Neural progenitor cell (in vitro differentiated cells): Measurements from ENCODE around the gene UQCC2. TPM values are rescaled to one million over a fixed set of nuclear protein-coding genes. Genes with fewer than 3 reads are reported as not detected.

ENCODE experiments used
- DNase-seq: peaks from one replicate; pipeline ENCODE4 v3.0.0-alpha.2; 2016; ENCODE audit warnings: low spot score
- H2AFZ ChIP-seq: fragments of 200-600 bp; sonication (generic); replicated peaks from 2 replicates; pipeline ENCODE4 v1.6.1; 2016; ENCODE audit warnings: antibody characterized with exemption
- H3F3A ChIP-seq: fragments of 200-600 bp; sonication (generic); 2 replicates; pipeline ENCODE4 v1.6.1; 2016; ENCODE audit warnings: antibody characterized with exemption, low read depth
- H3K27ac ChIP-seq: fragments of 200-600 bp; sonication (generic); 2 replicates; pipeline ENCODE4 v1.5.1; 2016; ENCODE audit warnings: mild to moderate bottlenecking
- H3K27me3 ChIP-seq: fragments of 200-600 bp; sonication (generic); 2 replicates; pipeline ENCODE4 v1.6.1; 2016; ENCODE audit warnings: mild to moderate bottlenecking, moderate library complexity
- H3K36me3 ChIP-seq: fragments of 200-600 bp; sonication (generic); 2 replicates; pipeline ENCODE4 v1.5.1; 2016
- H3K4me1 ChIP-seq: fragments of 200-600 bp; sonication (generic); 2 replicates; pipeline ENCODE4 v1.6.1; 2016; ENCODE audit warnings: mixed run types
- H3K4me2 ChIP-seq: fragments of 200-600 bp; sonication (generic); 2 replicates; pipeline ENCODE4 v1.6.1; 2016
- H3K4me3 ChIP-seq: fragments of 200-600 bp; sonication (generic); 2 replicates; pipeline ENCODE4 v1.5.1; 2016
- H3K79me2 ChIP-seq: fragments of 200-600 bp; sonication (generic); 2 replicates; pipeline ENCODE4 v1.6.1; 2016; ENCODE audit warnings: low read depth
- H3K9ac ChIP-seq: fragments of 200-600 bp; sonication (generic); 2 replicates; pipeline ENCODE4 v1.6.1; 2016
- H3K9me3 ChIP-seq: fragments of 200-600 bp; sonication (generic); 2 replicates; pipeline ENCODE4 v1.5.1; 2016; ENCODE audit warnings: low read depth
- H4K20me1 ChIP-seq: fragments of 200-600 bp; sonication (generic); 2 replicates; pipeline ENCODE4 v1.6.1; 2016; ENCODE audit warnings: low read depth
- H3K27ac Mint-ChIP-seq: 3 replicates; pipeline ENCODE4 v1.8.0; 2021; ENCODE audit warnings: mixed read lengths
- H3K27me3 Mint-ChIP-seq: 2 replicates; pipeline ENCODE4 v1.8.0; 2022; ENCODE audit warnings: low read depth, mild to moderate bottlenecking, inconsistent platforms, moderate library complexity, mixed read lengths; ENCODE audit not compliant: insufficient read depth
- H3K36me3 Mint-ChIP-seq: 3 replicates; pipeline ENCODE4 v1.8.0; 2021; ENCODE audit warnings: mixed read lengths
- H3K4me1 Mint-ChIP-seq: 3 replicates; pipeline ENCODE4 v1.8.0; 2021; ENCODE audit warnings: mixed read lengths
- H3K4me3 Mint-ChIP-seq: 3 replicates; pipeline ENCODE4 v1.8.0; 2021; ENCODE audit warnings: mild to moderate bottlenecking, moderate library complexity, mixed read lengths
- H3K9me3 Mint-ChIP-seq: 3 replicates; pipeline ENCODE4 v1.8.0; 2020; ENCODE audit warnings: mixed read lengths
- EZH2 ChIP-seq: fragments of 200-600 bp; sonication (generic); IDR thresholded peaks from 2 replicates; pipeline ENCODE4 v1.6.1; 2017; ENCODE audit warnings: antibody characterized with exemption, mild to moderate bottlenecking, moderate library complexity
- EZH2phosphoT487 ChIP-seq: fragments of 200-600 bp; sonication (generic); IDR thresholded peaks from 2 replicates; pipeline ENCODE4 v1.6.1; 2017; ENCODE audit warnings: antibody characterized with exemption
- total RNA-seq: library from RNA; depleted of rRNA; stranded (reverse); fragments of >200 nt; gene quantifications from 2 replicates; pipeline ENCODE4 v1.2.3, GENCODE V29; 2015; ENCODE audit warnings: low replicate concordance
- TF ChIP-seq, protein P1 (sequence below): fragments of 200-600 bp; sonication (generic); IDR thresholded peaks from 2 replicates; pipeline ENCODE4 v1.5.1; 2017; ENCODE audit warnings: antibody characterized with exemption, mild to moderate bottlenecking

Gene UQCC2
- total RNA-seq, 1 donor from 2014 or later: 95.9 TPM

- no peaks in the 10 kb centered on the region for H3K36me3 ChIP-seq
- H3K27ac ChIP-seq: peak overlapping the region; percentile 69
- H3F3A ChIP-seq: peaks cover 4% of the 10 kb centered on the region
- no peaks in the 10 kb centered on the region for H3K79me2 ChIP-seq
- H3K4me2 ChIP-seq: no peak overlapping the region
- peaks cover 3% of the 10 kb centered on the region for H3K4me1 ChIP-seq
- H3K4me3 ChIP-seq: no peak overlapping the region
- peaks cover 8% of the 10 kb centered on the region for H3K27me3 Mint-ChIP-seq
- peaks cover 13% of the 10 kb centered on the region for H3K36me3 Mint-ChIP-seq
- no peak overlapping the region for H2AFZ ChIP-seq
- no peaks in the 10 kb centered on the region for H3K9me3 Mint-ChIP-seq
- no peak overlapping the region for H3K9ac ChIP-seq
- peak overlapping the region; percentile 60 for H3K4me3 Mint-ChIP-seq
- no peak overlapping the region for H3K27ac Mint-ChIP-seq
- H3K27me3 ChIP-seq: no peaks in the 10 kb centered on the region
- TF ChIP-seq EZH2 (no peak), EZH2phosphoT487 (no peak)
- TF ChIP-seq, protein P1, sequence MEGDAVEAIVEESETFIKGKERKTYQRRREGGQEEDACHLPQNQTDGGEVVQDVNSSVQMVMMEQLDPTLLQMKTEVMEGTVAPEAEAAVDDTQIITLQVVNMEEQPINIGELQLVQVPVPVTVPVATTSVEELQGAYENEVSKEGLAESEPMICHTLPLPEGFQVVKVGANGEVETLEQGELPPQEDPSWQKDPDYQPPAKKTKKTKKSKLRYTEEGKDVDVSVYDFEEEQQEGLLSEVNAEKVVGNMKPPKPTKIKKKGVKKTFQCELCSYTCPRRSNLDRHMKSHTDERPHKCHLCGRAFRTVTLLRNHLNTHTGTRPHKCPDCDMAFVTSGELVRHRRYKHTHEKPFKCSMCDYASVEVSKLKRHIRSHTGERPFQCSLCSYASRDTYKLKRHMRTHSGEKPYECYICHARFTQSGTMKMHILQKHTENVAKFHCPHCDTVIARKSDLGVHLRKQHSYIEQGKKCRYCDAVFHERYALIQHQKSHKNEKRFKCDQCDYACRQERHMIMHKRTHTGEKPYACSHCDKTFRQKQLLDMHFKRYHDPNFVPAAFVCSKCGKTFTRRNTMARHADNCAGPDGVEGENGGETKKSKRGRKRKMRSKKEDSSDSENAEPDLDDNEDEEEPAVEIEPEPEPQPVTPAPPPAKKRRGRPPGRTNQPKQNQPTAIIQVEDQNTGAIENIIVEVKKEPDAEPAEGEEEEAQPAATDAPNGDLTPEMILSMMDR: no peak
- H4K20me1 ChIP-seq: peaks cover 2% of the 10 kb centered on the region
- peaks cover 18% of the 10 kb centered on the region for H3K4me1 Mint-ChIP-seq
- peak; percentile 69 for DNase-seq
- no peaks in the 10 kb centered on the region for H3K9me3 ChIP-seq
These were observed 19.3 kb downstream of the UQCC2 start for GRCh38 chr6:33692078-33692759.

DNA sequence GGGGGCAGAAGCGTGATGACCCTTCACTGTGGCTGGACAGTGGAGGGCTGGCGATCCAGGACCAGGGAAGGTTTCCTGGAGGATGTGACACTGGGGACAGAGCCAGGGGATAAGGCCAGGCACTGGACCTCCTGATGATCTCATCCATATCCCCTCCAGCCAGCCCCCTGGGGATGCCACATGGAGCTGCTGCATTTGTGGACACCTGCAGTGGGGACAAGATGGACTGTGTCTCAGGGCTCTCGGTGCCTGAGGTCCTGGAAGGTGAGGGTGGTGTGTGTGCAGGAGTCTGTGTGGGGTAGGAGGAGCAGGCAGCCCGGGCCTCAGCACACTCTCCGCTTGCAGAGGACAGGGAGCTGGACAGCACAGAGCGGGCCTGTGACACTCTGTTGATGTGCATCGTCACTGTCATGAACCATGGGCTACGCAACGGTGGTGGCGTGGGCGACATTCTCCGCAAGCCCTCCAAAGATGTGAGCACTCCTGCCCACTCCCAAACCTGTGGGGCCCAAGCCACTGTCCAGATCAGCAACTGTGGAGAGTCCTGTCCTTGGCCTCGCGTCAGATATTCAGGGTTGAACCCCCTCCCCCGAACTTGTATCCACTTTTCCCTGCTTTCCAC lies 19.9 kb downstream of the UQCC2 start:
- peaks cover 3% of the 10 kb centered on the region for H3K4me1 ChIP-seq
- Mint-ChIP-seq H3K4me3 (no peak overlapping the region), H3K27ac (no peak overlapping the region), H3K9me3 (no peaks in the 10 kb centered on the region), H3K36me3 (peaks cover 12% of the 10 kb centered on the region), H3K27me3 (peaks cover 8% of the 10 kb centered on the region), H3K4me1 (peaks cover 20% of the 10 kb centered on the region)
- H3F3A ChIP-seq: peaks cover 4% of the 10 kb centered on the region
- no peak overlapping the region for H3K4me2 ChIP-seq
- H3K27ac ChIP-seq: no peak overlapping the region
- DNase-seq: no peak
- H3K9ac ChIP-seq: no peak overlapping the region
- no peak overlapping the region for H3K4me3 ChIP-seq
- H3K36me3 ChIP-seq: no peaks in the 10 kb centered on the region
- H2AFZ ChIP-seq: no peak overlapping the region
- TF ChIP-seq EZH2phosphoT487 (no peak), EZH2 (no peak)
- TF ChIP-seq, protein P1: no peak
- no peaks in the 10 kb centered on the region for H3K9me3 ChIP-seq
- no peaks in the 10 kb centered on the region for H3K27me3 ChIP-seq
- peaks cover 2% of the 10 kb centered on the region for H4K20me1 ChIP-seq
- H3K79me2 ChIP-seq: no peaks in the 10 kb centered on the region

DNA sequence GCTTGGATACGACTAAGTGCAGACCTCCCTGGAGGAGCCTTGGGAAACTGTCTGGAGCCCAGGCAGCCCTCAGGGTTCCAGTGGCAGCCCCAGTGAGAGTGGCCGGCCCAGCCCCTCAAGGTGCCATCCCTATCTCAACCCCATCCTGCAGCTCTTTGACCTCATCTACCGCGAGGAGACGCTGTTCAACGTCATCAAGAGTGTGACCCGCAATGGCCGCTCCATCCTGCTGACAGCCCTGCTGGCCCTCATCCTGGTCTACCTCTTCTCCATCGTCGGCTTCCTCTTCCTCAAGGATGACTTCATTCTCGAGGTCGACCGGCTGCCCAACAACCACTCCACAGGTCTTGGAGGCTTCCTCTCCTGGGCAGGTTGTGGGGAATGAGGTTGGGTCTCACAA lies 20.7 kb downstream of the UQCC2 start:
- peaks cover 2% of the 10 kb centered on the region for H4K20me1 ChIP-seq
- TF ChIP-seq EZH2 (no peak), EZH2phosphoT487 (no peak)
- TF ChIP-seq, protein P1: no peak
- H3K4me1 ChIP-seq: peaks cover 3% of the 10 kb centered on the region
- Mint-ChIP-seq H3K27ac (no peak overlapping the region), H3K4me1 (peaks cover 24% of the 10 kb centered on the region), H3K36me3 (peaks cover 6% of the 10 kb centered on the region), H3K27me3 (peaks cover 8% of the 10 kb centered on the region), H3K9me3 (no peaks in the 10 kb centered on the region), H3K4me3 (peak overlapping the region; percentile 70)
- no peak overlapping the region for H3K4me3 ChIP-seq
- no peaks in the 10 kb centered on the region for H3K9me3 ChIP-seq
- no peaks in the 10 kb centered on the region for H3K27me3 ChIP-seq
- no peak overlapping the region for H3K4me2 ChIP-seq
- H3K79me2 ChIP-seq: no peaks in the 10 kb centered on the region
- H3K9ac ChIP-seq: no peak overlapping the region
- no peak for DNase-seq
- H3K27ac ChIP-seq: no peak overlapping the region
- H2AFZ ChIP-seq: no peak overlapping the region
- no peaks in the 10 kb centered on the region for H3K36me3 ChIP-seq
- peaks cover 4% of the 10 kb centered on the region for H3F3A ChIP-seq
